HG03521 (cell line): ENCODE data around the gene TLE6.
"Not testable (repeated sequence)": the region's sequence is repeated elsewhere in the genome, so short reads cannot be mapped to it uniquely, and the experiment has no call there.

Experiments used
- ATAC-seq: cut with Tn5 transposase; IDR thresholded peaks from one replicate; pipeline ENCODE4 v1.9.1; 2021; ENCODE audit warnings: mild to moderate bottlenecking, moderate library complexity; ENCODE audit not compliant: unreplicated experiment

Gene TLE6

GRCh38 chr19:3001235-3001800 is 24.0 kb downstream of the TLE6 start:
- no peak for ATAC-seq

GRCh38 chr19:3003046-3003445 is 25.7 kb downstream of the TLE6 start:
- no peak for ATAC-seq

- no peak for ATAC-seq
These were observed 27.2 kb downstream of the TLE6 start for GRCh38 chr19:3004522-3004921.

DNA sequence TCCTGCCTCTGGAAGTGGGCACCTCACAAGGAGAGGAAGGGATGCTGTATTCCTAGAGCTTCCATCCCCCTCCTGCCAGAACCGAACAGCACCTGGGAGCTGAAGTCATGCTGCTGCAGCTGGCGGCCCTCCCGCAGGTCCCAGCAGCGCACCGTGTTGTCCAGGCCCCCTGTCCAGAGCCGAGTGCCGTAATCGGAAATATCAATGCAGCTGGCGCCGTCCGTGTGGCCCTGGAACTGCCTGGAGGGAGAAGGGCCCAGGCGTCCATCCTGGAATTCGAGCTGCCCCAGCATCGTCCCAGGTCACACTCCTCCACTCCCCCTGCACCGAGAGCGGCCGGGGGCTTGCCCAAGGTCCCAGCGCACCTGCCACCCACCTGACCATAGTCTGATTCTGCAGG is 28.0 kb downstream of the TLE6 start:
- ATAC-seq: no peak

DNA sequence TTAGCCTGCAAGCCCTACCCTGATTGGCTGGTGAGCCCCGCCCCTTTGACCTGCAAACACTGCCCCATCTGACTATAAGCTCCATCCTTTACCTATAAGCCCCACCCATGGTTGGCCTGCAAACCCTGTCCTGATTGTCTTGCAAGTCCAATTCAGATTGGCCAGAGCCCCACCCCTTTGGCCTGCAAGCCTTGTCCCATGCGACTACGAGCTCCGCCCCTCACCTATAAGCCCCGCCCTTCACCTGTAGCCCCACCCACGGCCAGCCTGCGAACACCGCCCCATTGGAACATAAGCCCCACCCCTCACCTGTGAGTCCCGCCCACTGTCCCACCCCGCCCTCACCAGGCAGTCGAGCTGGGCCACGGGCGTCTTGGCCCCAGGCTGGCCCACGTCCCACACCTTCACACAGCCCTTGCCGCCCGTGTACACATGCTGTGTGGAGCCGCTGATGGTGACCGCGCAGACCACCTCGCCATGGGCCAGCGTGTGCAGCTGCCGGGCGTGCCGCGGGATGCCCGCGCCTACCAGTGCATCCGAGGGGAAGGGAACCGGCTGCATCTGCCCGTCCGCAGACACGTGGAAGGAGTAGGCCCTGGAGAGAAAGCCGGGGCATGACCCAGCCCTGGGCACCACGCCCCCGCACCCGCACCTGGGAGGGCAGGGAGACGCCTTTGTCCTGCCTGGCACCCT is 28.9 kb downstream of the TLE6 start:
- no peak for ATAC-seq

GRCh38 chr19:3007975-3008374 is 30.6 kb downstream of the TLE6 start:
- ATAC-seq: no peak

- ATAC-seq: no peak
These were observed 31.6 kb downstream of the TLE6 start for GRCh38 chr19:3008994-3009393.

GRCh38 chr19:3010871-3011270 is 33.5 kb downstream of the TLE6 start:
- no peak for ATAC-seq

DNA sequence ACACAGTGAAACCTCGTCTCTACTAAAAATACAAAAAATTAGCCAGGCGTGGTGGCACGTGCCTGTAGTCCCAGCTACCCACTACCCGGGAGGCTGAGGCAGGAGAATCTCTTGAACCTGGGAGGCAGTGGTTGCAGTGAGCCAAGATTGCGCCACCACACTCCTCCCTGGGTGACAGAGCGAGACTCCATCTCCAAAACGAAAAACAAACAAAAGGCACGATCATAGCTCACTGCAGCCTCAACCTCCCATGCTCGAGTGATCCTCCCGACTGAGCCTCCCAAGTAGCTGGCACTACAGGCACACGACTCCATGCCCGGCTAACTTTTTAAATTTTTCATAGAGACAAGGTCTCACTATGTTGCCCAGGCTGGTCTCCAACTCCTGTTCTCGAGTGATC is 34.7 kb downstream of the TLE6 start:
- ATAC-seq: not testable (repeated sequence)

GRCh38 chr19:3012621-3013262 is 35.4 kb downstream of the TLE6 start:
- no peak for ATAC-seq

- ATAC-seq: no peak
These were observed 35.9 kb downstream of the TLE6 start for GRCh38 chr19:3013263-3013725.

GRCh38 chr19:3014135-3014534 is 36.8 kb downstream of the TLE6 start:
- no peak for ATAC-seq

- no peak for ATAC-seq
These were observed 38.0 kb downstream of the TLE6 start for GRCh38 chr19:3015126-3016057.

DNA sequence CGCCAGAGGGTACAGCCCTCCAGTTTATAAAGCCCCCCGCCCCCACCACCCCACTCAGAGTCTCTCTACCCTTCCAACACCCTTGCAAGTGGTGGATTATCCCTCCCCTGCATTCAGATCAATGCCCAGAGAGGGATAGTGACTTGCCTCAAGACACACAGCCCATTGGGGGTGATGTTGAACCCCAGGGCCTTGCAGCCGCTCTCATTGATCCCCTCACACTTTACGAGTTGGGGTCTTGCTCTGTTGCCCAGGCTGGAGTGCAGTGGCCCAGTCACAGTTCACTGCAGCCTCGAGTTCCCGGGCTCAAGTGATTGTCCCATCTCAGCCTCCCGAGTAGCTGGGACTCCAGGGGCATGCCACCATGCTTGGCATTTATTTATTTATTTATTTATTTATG is 40.6 kb downstream of the TLE6 start:
- no peak for ATAC-seq

GRCh38 chr19:3019211-3019854 is 42.0 kb downstream of the TLE6 start:
- ATAC-seq: no peak

- no peak for ATAC-seq
These were observed 43.1 kb downstream of the TLE6 start for GRCh38 chr19:3020321-3020960.

DNA sequence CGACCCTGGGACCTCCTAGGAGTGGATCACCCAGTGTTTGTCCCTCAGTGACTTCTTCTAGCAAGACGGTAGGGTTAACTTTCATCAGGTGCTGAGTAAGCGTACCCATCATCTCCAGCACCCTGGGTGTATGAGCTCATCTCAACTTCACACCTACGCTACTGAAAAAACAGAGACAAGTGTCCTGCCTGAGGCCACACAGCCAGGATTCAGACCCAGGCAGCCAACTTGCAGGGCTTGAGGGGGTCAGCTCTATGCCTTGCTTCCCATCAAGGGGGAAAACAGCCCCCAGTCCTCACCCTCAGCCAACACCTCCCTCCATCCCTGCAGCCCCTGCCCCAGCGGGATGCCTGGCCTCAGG is 47.1 kb downstream of the TLE6 start:
- no peak for ATAC-seq

DNA sequence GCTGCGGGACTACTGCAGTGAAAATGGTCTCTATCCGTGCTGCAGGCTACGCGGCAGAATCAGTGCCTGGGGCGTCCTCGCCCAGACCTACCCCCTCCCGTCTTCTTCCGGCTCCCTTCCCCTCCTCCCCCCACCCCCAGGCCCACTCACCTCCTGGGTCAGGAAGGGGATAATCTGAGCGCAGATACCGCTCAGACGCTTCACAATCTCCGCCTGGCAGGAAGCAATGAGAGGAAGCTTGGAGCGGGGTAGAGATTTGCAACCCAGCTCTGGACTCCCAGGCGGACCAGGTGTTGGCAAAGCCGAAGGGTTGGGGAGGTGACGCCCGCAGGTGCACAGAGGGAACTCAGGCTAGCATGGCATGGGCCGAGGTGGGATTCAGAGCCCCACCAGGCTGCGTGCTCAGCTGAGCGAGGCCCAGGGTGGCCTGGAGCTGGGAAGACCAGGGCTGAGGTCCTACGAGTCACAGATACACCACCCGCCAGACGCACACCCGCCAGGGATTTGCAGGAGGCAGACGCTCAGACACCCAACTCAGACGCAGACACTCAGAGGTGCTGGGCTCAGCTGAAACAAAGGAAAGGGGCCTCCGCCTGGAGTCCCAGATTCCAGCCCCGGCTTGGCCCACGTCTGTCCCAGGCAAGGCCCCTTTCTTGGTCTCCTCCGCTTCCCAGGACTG is 47.6 kb downstream of the TLE6 start:
- no peak for ATAC-seq

GRCh38 chr19:3025549-3025886 is 48.2 kb downstream of the TLE6 start:
- no peak for ATAC-seq

- ATAC-seq: no peak
These were observed 49.4 kb downstream of the TLE6 start for GRCh38 chr19:3026768-3027167.
